ENCODE data around the gene DENND1C. TPM values are rescaled to one million over a fixed set of nuclear protein-coding genes. Genes with fewer than 3 reads are reported as not detected.
A peak's percentile ranks its signal among the peaks of the same experiment; 100 is the strongest.

Gene DENND1C
- total RNA-seq, 2 donors from 2014 or later, result 64.3 to 73.2 TPM

DNA sequence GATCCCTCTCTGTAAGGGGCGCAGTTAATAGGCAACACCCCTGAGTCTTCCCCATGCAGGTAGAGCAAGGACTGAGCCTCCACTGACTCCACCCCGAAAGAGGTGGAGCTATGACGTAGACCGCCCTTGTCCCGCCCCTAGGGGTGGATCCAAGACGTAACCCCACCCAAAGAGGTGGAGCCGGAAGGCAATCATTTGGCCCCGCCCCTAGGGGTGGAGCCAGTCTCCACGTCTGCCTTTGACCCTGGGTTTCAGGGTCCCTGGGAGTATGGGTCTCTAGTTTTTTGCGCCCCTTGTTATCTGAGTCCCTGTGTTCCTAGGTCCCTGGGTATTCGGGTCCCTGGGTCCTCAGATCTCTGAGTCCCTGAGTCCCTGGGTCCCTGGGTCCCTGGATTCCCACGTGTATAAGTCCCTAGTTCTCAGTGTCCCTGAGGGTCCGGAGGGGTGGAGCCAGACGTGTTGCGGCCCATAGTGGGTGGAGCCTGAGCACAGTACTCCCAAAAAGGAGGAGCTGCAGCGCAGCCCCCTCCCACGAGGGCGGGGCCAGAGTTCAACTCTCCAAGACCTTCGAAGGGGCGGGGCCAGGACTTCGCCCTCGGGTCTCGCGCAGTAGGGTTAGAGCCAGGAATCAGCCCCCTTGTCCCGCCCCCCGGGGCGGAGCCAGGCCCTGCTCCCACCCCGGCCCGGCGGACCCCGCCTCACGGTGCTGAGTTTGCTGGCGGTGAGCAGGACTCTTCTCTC is 5.3 kb downstream of the DENND1C start:
- no peaks in the 10 kb centered on the region for H3K27me3 Mint-ChIP-seq
- H3K27ac Mint-ChIP-seq, result no peak overlapping the region
- no peak overlapping the region for H3K4me3 Mint-ChIP-seq
- peaks cover 10% of the 10 kb centered on the region for H3K4me1 Mint-ChIP-seq
- peaks cover 39% of the 10 kb centered on the region for H3K36me3 Mint-ChIP-seq (ENCODE audit: low read depth)
- ATAC-seq (replicated peaks), result peak; percentile 91
- no peaks in the 10 kb centered on the region for H3K9me3 Mint-ChIP-seq

- peaks cover 45% of the 10 kb centered on the region for H3K36me3 Mint-ChIP-seq (ENCODE audit: low read depth)
- H3K27me3 Mint-ChIP-seq, result no peaks in the 10 kb centered on the region
- H3K9me3 Mint-ChIP-seq, result no peaks in the 10 kb centered on the region
- no peak overlapping the region for H3K4me3 Mint-ChIP-seq
- ATAC-seq (replicated peaks), result no peak
- H3K27ac Mint-ChIP-seq, result no peak overlapping the region
- H3K4me1 Mint-ChIP-seq, result peaks cover 8% of the 10 kb centered on the region
These were observed 6.1 kb downstream of the DENND1C start for GRCh38 chr19:6475321-6476108.

DNA sequence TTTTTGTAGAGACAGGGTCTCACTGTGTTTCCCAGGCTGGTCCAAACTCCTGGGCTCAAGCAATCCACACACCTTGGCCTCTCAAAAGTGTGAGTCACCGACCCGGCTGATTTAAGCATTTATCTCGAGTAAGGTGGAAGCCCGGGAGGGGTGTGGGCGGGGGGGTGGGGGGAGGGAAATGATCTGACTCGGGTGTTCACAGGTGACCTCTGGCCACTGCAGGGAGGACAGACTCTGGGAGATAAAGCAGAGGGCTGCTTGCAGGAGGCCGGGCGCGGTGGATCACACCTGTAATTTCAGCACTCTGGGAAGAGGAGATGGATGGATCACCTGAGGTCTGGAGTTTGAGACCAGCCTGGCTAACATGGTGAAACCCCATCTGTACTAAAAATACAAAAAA is 7.9 kb downstream of the DENND1C start:
- ATAC-seq (replicated peaks), result no peak
- H3K4me3 Mint-ChIP-seq, result no peak overlapping the region

GRCh38 chr19:6472713-6473112 is 8.9 kb downstream of the DENND1C start:
- Mint-ChIP-seq H3K4me3 (no peak overlapping the region), H3K36me3 (ENCODE audit: low read depth) (peaks cover 71% of the 10 kb centered on the region), H3K9me3 (no peaks in the 10 kb centered on the region), H3K4me1 (no peaks in the 10 kb centered on the region), H3K27me3 (no peaks in the 10 kb centered on the region), H3K27ac (no peak overlapping the region)
- no peak for ATAC-seq (replicated peaks)

More for the DNA sequence above, 7.9 kb downstream of the DENND1C start:
- H3K9me3 Mint-ChIP-seq, result no peaks in the 10 kb centered on the region
- no peaks in the 10 kb centered on the region for H3K4me1 Mint-ChIP-seq
- peaks cover 62% of the 10 kb centered on the region for H3K36me3 Mint-ChIP-seq (ENCODE audit: low read depth)
- H3K27me3 Mint-ChIP-seq, result no peaks in the 10 kb centered on the region
- no peak overlapping the region for H3K27ac Mint-ChIP-seq

DNA sequence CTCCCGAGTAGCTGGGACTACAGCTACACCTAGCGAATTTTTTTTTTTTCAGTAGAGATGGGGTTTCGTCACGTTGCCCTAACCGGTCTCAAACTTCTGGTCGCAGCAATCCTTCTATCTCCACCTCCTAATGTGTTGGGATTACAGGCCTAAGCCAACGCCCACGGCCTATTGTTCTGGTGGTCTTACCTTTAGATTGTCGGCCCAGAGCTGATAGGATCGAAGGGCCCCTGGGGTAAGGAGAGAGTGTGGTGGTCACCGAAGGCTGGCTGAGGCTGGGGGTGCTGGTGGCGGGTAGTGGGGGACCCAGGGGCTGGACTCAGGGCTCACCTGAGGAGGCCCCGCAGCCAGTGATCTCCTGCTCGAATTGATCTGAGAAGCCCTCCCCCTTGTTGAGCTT is 10.5 kb downstream of the DENND1C start:
- ATAC-seq (replicated peaks), result no peak
- H3K36me3 Mint-ChIP-seq (ENCODE audit: low read depth), result peaks cover 67% of the 10 kb centered on the region
- H3K27ac Mint-ChIP-seq, result no peak overlapping the region
- H3K4me3 Mint-ChIP-seq, result no peak overlapping the region
- H3K4me1 Mint-ChIP-seq, result no peaks in the 10 kb centered on the region
- H3K27me3 Mint-ChIP-seq, result no peaks in the 10 kb centered on the region
- H3K9me3 Mint-ChIP-seq, result no peaks in the 10 kb centered on the region

DNA sequence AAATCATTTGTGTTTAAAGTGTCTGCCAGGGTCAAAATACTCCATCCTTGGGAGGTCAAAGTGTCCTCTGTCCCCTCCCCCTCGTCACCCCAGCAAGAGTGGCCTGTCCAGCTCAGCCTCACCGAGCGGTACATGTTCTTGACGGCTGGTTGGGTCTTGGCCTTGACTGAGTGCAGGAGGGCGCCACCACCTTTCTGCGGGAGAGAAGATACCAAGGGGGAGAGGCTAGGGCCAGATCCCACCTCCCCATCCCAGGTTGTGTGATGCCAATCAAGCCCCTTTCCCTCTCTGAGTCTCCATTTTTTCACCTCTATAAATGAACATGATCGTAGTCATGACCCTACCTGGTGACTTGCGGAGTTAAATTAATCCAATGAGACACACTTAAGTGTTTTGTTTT is 11.4 kb downstream of the DENND1C start:
- Mint-ChIP-seq H3K36me3 (ENCODE audit: low read depth) (peaks cover 63% of the 10 kb centered on the region), H3K27me3 (no peaks in the 10 kb centered on the region), H3K27ac (no peak overlapping the region), H3K9me3 (no peaks in the 10 kb centered on the region), H3K4me1 (no peaks in the 10 kb centered on the region), H3K4me3 (no peak overlapping the region)
- ATAC-seq (replicated peaks), result no peak

DNA sequence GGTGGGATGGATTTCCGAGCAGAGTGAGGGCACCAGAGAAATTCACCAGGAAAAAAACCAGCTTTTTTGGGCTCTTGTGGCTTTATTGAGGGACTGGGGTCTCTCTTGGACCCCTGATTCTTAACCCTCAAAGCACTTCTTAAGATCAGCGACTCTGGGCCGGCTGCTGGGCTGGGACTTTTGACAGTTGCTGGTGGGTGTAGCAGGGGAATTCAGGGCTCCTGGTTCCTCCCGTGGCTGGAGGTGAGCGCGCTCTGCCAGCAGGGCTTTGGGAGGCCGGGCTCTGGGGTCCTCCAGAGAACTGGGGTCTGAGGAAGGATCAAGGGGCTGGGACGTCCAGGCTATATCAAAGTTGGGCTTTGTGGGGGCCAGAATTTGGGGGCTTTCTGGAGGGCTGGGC is 14.2 kb downstream of the DENND1C start:
- Mint-ChIP-seq H3K4me1 (no peaks in the 10 kb centered on the region), H3K9me3 (no peaks in the 10 kb centered on the region), H3K36me3 (ENCODE audit: low read depth) (peaks cover 43% of the 10 kb centered on the region), H3K27me3 (no peaks in the 10 kb centered on the region), H3K27ac (no peak overlapping the region), H3K4me3 (no peak overlapping the region)
- no peak for ATAC-seq (replicated peaks)

- Mint-ChIP-seq H3K36me3 (ENCODE audit: low read depth) (peaks cover 41% of the 10 kb centered on the region), H3K27ac (no peak overlapping the region)
These were observed 14.9 kb downstream of the DENND1C start for GRCh38 chr19:6466526-6467248.

DNA sequence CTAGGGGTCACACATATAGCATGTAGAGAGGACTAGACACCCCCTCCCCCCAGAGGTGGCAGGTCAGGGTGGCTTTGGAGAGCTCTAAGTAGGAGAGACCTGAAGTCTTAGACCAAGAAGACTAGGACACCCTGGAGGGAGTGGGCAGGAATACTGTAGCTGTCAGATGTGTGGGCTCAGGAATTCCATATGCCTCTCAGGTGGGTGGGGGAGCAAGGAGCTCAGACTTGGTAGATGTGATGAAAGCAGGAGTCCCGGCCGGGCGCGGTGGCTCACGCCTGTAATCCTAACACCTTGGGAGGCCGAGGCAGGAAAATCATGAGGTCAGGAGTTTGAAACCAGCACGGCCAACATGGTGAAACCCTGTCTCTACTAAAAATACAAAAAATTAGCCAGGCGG is 15.9 kb downstream of the DENND1C start:
- Mint-ChIP-seq H3K4me3 (no peak overlapping the region), H3K36me3 (ENCODE audit: low read depth) (peaks cover 34% of the 10 kb centered on the region), H3K4me1 (peaks cover 1% of the 10 kb centered on the region), H3K27ac (no peak overlapping the region), H3K9me3 (no peaks in the 10 kb centered on the region), H3K27me3 (no peaks in the 10 kb centered on the region)
- ATAC-seq (replicated peaks), result no peak

More at GRCh38 chr19:6466526-6467248, 14.9 kb downstream of the DENND1C start:
- Mint-ChIP-seq H3K9me3 (no peaks in the 10 kb centered on the region), H3K27me3 (no peaks in the 10 kb centered on the region), H3K4me3 (no peak overlapping the region), H3K4me1 (no peaks in the 10 kb centered on the region)
- no peak for ATAC-seq (replicated peaks)

GRCh38 chr19:6465006-6465405 is 16.6 kb downstream of the DENND1C start:
- H3K27me3 Mint-ChIP-seq, result no peaks in the 10 kb centered on the region
- ATAC-seq (replicated peaks), result no peak
- H3K4me3 Mint-ChIP-seq, result no peak overlapping the region
- no peak overlapping the region for H3K27ac Mint-ChIP-seq
- H3K9me3 Mint-ChIP-seq, result no peaks in the 10 kb centered on the region
- peaks cover 27% of the 10 kb centered on the region for H3K36me3 Mint-ChIP-seq (ENCODE audit: low read depth)
- H3K4me1 Mint-ChIP-seq, result peaks cover 8% of the 10 kb centered on the region

DNA sequence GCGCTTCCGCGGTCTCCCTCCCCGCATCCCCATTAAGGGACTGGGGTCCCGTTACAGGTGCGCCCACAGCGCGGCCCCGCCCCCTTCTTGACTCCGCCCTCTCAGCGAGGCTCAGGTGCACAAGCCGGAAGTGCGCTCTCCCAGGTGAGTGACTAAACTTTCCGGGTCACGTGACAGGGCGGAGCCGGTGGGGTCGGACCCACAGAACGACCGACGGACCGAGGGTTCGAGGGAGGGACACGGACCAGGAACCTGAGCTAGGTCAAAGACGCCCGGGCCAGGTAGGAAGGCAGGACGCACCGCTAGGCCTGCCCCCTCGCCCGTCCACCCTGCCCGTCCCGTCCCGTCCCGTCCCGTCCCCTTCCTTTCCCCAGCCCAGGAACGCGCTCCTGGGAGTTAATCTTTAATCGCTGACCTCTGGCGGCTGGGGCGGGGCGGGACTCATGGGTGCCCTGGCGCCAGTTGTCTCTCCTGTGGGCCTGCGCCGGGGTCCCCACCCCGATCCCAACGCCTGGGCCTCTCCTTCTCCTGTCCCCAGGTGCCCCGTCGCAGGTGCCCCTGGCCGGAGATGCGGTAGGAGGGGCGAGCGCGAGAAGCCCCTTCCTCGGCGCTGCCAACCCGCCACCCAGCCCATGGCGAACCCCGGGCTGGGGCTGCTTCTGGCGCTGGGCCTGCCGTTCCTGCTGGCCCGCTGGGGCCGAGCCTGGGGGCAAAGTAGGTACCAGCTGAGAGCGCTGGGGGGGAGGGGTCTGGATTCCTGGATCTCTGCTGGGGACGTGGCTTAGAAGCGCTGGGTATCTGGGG is 17.3 kb downstream of the DENND1C start, which contains the start of gene CRB3:
Gene CRB3, plus strand, starts transcription at position 202 of the 804 bp plus-strand sequence. Its CDS starts 431 bp downstream, at position 633.
- no peaks in the 10 kb centered on the region for H3K9me3 Mint-ChIP-seq
- peaks cover 10% of the 10 kb centered on the region for H3K4me1 Mint-ChIP-seq
- H3K27ac Mint-ChIP-seq, result no peak within 1 kb of the TSS
- no peak for ATAC-seq (replicated peaks)
- H3K4me3 Mint-ChIP-seq, result peak within 1 kb of the TSS; percentile 52
- peaks cover 20% of the 10 kb centered on the region for H3K36me3 Mint-ChIP-seq (ENCODE audit: low read depth)
- H3K27me3 Mint-ChIP-seq, result no peaks in the 10 kb centered on the region

DNA sequence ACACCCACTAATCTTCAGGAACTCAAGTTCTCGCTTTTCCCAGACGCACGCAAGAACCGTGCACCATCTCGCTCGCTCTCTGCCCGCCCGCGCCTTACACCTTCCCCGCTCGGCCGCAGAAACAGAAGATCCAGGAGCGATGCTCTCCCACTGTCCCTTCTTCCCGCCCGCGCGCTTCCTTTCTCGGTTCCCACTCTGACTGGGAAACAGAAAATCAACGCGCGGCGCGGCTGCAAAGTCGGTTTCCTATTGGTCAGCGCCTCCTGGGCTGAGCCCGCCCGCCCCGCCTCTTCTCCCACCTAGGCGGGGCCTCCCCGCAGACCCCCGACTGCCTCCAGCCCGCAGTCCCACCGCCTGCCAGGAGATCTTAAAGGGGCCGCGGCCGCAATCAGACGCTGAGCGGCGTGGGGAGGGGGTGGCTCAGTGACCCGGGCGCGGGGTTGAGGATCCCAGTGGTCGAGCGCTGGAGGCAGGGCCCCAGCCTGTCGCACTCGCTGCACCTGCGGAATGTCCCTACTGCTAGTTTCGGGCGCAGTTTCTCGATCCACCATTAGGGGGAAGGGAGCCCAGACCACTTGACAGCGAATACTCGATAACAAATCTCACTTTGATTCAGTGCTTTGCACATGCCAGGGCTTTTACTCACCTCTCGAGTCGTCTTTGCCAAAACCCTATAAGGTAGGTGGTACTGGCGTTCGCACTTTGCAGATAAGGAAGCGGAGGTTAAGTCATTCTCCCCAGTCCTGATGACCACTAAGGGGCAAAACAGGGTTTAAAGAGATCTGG is 21.3 kb downstream of the DENND1C start:
- Mint-ChIP-seq H3K27ac (peak overlapping the region; percentile 84), H3K27me3 (peaks cover 2% of the 10 kb centered on the region), H3K4me3 (peak overlapping the region; percentile 84), H3K4me1 (peaks cover 16% of the 10 kb centered on the region), H3K36me3 (ENCODE audit: low read depth) (no peaks in the 10 kb centered on the region), H3K9me3 (no peaks in the 10 kb centered on the region)
- ATAC-seq (replicated peaks), result peak; percentile 88
